GM21528 (cell line): ENCODE data around the gene NFIL3.

Experiments
- ATAC-seq: cut with Tn5 transposase; IDR thresholded peaks from one replicate; pipeline ENCODE4 v1.9.1; 2021; ENCODE audit warnings: mild to moderate bottlenecking, moderate library complexity; ENCODE audit not compliant: unreplicated experiment, low FRiP score

Gene NFIL3

GRCh38 chr9:91422758-91423711 lies 597 bp downstream of the NFIL3 start:
- peak; percentile 43 for ATAC-seq

- no peak for ATAC-seq
These were observed 1.5 kb downstream of the NFIL3 start for GRCh38 chr9:91421971-91422757.

GRCh38 chr9:91421128-91421765 lies 2.4 kb downstream of the NFIL3 start:
- ATAC-seq = no peak

- no peak for ATAC-seq
These were observed 3.0 kb downstream of the NFIL3 start for GRCh38 chr9:91420501-91421127.

GRCh38 chr9:91419222-91420191 lies 4.1 kb downstream of the NFIL3 start:
- ATAC-seq = no peak

GRCh38 chr9:91418215-91418610 lies 5.4 kb downstream of the NFIL3 start:
- ATAC-seq = no peak

GRCh38 chr9:91417602-91418214 lies 5.9 kb downstream of the NFIL3 start:
- ATAC-seq = no peak

- no peak for ATAC-seq
These were observed 7.4 kb downstream of the NFIL3 start for GRCh38 chr9:91416096-91416712.

- ATAC-seq = peak; percentile 93
These were observed 8.3 kb downstream of the NFIL3 start for GRCh38 chr9:91415290-91415689.

GRCh38 chr9:91412941-91413340 lies 10.7 kb downstream of the NFIL3 start:
- no peak for ATAC-seq

GRCh38 chr9:91411096-91411771 lies 12.4 kb downstream of the NFIL3 start:
- no peak for ATAC-seq

- ATAC-seq = no peak
These were observed 13.5 kb downstream of the NFIL3 start for GRCh38 chr9:91410161-91410560.

GRCh38 chr9:91408475-91408874 lies 15.2 kb downstream of the NFIL3 start:
- no peak for ATAC-seq

GRCh38 chr9:91407580-91408318 lies 15.9 kb downstream of the NFIL3 start:
- ATAC-seq = no peak

GRCh38 chr9:91405343-91406077 lies 18.1 kb downstream of the NFIL3 start:
- ATAC-seq = no peak

- no peak for ATAC-seq
These were observed 19.7 kb downstream of the NFIL3 start for GRCh38 chr9:91403665-91404543.
